A549 treated with Mapracorat at 1 μM for 4 hours (cell line): ENCODE measurements around the gene RAP1GDS1. TPM values are rescaled to one million over a fixed set of nuclear protein-coding genes. Genes with fewer than 3 reads are reported as not detected.

ENCODE experiments used
- total RNA-seq: library from RNA; stranded (reverse); fragments of 200-300 nt; extraction: Qiagen RNA extraction; gene quantifications from 5 replicates; pipeline ENCODE4 v1.2.3, GENCODE V29; 2022

Gene RAP1GDS1
- 21.8 to 27.2 TPM (median 23.6 TPM) in 5 replicates for total RNA-seq

GRCh38 chr4:98260579-98261404, at the start of gene RAP1GDS1:
TSS of gene RAP1GDS1 (plus strand) at chr4:98261384. CDS start at chr4:98261566, 182 bp downstream.

Other genes starting within 250 kb of the RAP1GDS1 start
- not detected in 5 replicates for gene STPG2, start 117.9 kb upstream of the RAP1GDS1 start, total RNA-seq